Measurements from ENCODE around the gene LY6G5B.
"Not testable (repeated sequence)": the region's sequence is repeated elsewhere in the genome, so short reads cannot be mapped to it uniquely, and the experiment has no call there.

Gene LY6G5B

GRCh38 chr6:31691078-31691463 lies 21.3 kb downstream of the LY6G5B start:
- no peak for DNase-seq (ENCODE audit: low read depth in 2 of 2)

GRCh38 chr6:31691564-31692108 lies 21.9 kb downstream of the LY6G5B start:
- DNase-seq (ENCODE audit: low read depth in 2 of 2), result no peak

DNA sequence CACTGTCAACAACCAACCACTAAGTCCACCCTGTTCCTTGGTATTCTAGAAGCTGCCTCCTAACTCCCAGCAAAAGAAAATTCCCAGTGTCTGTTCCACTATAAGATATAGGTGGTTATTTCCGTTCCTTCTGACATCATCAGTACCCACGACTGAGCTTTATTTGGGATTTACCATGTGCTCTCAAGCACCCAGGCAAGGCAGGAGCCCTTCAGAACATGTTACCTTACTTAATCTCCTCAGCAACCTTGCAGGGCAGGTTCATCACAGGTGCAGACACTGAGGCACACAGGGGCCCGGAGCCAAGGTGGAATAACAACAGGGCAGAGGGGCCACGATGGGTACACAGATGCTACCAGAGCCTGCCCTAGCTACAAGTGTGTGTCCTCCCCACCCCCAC lies 22.6 kb downstream of the LY6G5B start:
- no peak for DNase-seq (ENCODE audit: low read depth in 2 of 2)

- no peak for DNase-seq (ENCODE audit: low read depth in 2 of 2)
These were observed 23.1 kb downstream of the LY6G5B start for GRCh38 chr6:31692886-31693285.

DNA sequence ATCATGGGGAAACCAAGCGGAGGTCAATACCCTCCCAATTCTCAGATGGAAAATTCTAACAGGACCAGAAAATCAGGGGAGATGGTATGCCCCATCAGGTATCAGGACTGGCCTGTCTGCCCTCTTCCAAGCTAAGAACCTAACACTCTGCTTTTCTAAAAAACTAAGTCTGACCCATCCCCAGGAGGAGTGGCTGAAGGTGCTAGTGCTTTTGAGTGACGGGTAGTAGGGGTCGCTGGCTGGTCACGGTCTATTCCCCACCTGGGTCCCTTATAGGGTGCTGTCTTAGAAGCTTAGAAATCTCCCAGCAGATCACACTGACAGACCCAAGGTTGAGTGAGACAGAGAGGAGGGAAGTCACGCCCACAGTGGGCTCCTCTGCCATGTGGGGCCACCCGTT lies 23.8 kb downstream of the LY6G5B start:
- DNase-seq (ENCODE audit: low read depth in 2 of 2), result no peak

DNA sequence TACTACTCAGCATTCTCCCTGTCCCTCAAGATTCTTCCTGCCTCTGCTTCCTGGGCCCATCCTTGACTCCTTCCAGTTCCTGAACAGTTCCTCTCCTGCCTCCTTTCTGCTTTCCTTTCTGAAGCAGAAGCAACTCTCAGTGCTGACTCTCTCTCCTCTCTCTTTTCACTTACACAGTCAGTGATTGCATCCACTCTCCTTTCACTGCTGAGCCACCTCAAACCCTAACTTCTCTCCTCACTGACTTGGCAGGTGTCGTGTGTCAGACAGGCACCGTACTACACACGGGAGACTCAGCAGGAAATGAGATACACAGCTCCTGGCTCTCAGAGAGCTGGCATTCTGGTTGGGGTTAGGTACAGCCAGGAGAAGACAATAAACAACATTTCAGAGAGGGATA lies 27.8 kb downstream of the LY6G5B start:
- no peak for DNase-seq (ENCODE audit: low read depth in 2 of 2)

DNA sequence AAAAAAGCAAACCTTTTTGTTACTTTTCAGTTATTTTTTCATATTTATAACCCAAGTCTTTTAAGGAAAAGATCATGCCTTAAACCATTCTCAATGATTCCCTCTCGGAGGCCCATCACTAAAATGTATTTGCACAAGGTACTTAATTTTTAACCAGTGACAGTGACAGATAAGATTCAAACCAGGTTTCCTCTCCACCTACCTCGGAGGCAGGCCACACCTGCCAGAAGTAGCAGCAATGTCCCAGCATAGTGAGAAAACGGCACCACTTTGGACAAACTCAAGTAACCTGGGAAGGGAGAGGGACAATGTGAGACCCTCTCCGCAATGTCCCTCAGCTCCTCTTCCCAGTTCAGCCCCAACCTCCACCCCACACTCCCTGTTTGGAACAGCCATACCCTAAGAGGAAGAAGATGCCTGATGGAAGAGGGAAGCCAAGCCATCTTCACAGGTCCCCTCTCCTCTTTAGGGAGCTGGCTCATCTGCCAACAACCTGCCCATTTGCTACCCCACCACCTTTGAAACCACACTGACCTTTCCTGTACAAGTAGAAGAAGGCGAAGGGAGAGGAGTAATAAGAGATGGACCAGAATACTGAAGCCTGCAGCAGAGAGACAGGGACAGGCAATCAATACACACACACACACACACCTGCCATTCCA lies 31.1 kb downstream of the LY6G5B start:
- no peak for DNase-seq (ENCODE audit: low read depth in 2 of 2)

- no peak for DNase-seq (ENCODE audit: low read depth in 2 of 2)
These were observed 32.1 kb downstream of the LY6G5B start for GRCh38 chr6:31701666-31702404.

- peak in 1 of 2 donors; percentile 27 for DNase-seq (ENCODE audit: low read depth in 2 of 2)
These were observed 32.6 kb downstream of the LY6G5B start for GRCh38 chr6:31702405-31702818.

GRCh38 chr6:31702819-31703716 lies 33.3 kb downstream of the LY6G5B start, which contains the start of gene ABHD16A:
Gene ABHD16A, minus strand, starts transcription at chr6:31703324. Its CDS starts 43 bp downstream, at chr6:31703281.
- peak; percentile 96 to 98 for DNase-seq (ENCODE audit: low read depth in 2 of 2)

- DNase-seq (ENCODE audit: low read depth in 2 of 2), result no peak
These were observed 36.2 kb downstream of the LY6G5B start for GRCh38 chr6:31705931-31706330.

DNA sequence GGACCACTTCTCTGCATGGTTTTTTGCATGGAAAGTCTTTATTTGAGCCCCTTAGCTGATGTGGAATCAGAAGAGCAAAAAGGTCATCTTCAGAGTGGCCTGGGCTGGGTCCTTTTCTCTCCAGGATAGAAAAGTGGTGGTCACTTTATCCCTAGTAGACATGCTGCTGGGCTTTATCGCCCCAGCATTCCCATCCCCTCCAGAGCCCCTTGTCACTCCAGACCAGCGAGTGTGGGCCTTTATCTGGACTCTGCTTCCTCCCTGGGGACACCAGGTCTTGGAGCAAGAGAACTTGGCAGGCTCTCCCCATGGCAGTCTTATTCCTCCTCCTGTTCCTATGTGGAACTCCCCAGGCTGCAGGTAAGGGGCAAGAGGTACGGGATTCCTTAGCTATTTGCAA lies 36.8 kb downstream of the LY6G5B start, which contains the start of gene LY6G6F:
Gene LY6G6F, plus strand, starts transcription at position 268 of the 400 bp plus-strand sequence. Its CDS starts 41 bp downstream, at position 309.
- DNase-seq (ENCODE audit: low read depth in 2 of 2), result no peak

DNA sequence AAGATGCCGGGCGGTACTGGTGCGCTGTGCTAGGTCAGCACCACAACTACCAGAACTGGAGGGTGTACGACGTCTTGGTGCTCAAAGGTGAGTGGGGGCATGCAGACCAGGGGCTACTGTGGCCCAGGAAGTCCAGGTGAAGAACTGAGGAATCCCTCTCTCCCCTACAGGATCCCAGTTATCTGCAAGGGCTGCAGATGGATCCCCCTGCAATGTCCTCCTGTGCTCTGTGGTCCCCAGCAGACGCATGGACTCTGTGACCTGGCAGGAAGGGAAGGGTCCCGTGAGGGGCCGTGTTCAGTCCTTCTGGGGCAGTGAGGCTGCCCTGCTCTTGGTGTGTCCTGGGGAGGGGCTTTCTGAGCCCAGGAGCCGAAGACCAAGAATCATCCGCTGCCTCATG lies 37.9 kb downstream of the LY6G5B start:
- DNase-seq (ENCODE audit: low read depth in 2 of 2), result no peak

DNA sequence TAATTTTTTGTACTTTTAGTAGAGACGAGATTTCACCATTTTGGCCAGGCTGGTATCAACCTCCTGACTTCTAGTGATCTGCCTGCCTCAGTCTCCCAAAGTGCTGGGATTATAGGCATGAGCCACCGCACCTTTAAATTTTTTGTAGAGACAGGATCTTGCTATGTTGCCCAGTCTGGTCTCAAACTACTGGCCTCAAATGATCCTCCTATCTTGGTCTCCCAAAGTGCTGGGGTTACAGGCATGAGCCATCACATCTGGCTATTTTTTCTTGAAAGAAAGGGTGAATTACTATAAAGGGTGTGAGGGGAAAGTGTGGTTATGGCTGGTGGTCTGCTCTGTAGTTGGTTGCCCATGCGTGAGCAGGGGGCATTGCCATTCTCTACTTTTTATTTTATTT lies 38.4 kb downstream of the LY6G5B start:
- DNase-seq (ENCODE audit: low read depth in 2 of 2), result no peak

DNA sequence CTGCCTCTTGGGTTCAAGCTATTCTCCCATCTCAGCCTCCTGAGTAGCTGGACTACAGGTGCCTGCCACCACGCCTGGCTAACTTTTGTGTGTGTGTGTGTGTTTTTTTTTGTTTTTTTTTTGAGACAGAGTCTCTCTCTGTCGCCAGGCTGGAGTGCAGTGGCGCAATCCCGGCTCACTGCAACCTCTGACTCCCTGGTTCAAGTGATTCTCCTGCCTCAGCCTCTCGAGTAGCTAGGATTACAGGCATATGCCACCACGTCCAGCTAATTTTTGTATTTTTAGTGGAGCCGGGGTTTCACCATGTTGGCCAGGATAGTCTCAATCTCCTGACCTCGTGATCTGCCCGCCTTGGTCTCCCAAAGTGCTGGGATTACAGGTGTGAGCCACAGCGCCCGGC lies 39.4 kb downstream of the LY6G5B start:
- DNase-seq (ENCODE audit: low read depth in 2 of 2), result not testable (repeated sequence)

DNA sequence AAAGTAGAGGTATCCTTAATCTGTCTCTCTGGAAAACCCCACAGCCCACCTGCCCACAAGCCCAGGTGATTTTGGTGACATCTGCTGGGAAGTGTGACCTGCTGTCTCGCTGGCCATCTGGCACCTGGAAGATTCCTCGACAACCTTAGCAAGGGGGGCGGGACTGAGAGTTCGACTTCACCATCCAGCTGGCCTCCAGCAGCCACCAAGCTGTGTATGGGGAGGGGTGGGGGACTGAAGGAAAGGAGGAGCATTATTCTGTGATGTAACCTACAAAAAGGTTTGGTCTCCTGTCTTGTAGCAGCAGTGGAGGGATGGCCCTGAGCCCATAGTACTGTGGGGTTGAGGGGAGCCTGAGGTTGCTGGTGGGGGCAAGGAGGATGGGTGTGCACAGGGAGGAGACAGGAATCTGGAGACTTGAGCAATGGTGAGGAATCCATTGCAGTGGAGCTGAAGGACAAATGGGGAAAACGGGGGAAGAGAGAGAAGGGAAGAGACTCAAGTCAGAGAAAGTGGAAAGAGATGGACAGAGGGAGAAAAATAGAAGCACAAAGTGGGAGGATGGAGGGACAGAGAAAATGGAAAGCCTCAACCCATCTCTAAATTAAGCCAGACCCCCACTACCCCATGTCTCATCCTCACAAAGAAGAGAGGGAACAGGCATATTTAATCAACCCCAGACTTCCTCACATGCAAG lies 40.9 kb downstream of the LY6G5B start:
- no peak for DNase-seq (ENCODE audit: low read depth in 2 of 2)

GRCh38 chr6:31711233-31711632 lies 41.5 kb downstream of the LY6G5B start:
- no peak for DNase-seq (ENCODE audit: low read depth in 2 of 2)

DNA sequence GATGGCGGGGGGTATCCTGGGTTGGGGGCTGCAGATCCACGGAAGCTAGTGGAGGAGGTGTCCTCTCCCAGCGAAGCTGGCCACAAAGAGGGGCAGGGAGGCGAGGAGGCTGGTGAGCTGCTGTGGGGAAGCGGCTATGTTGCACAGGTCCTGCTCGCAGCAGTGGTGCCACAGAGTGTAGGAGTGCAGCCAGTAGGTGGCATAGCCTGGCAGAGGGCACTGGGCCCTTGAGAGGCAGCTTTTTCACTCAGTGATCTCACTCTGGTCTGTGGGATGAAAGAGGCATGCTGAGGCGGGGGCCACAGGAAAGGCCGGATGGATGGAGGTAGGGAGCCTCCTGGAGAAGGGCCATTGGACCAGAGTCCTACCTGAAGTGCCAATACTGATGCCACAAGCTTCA lies 42.5 kb downstream of the LY6G5B start:
- no peak for DNase-seq (ENCODE audit: low read depth in 2 of 2)

- DNase-seq (ENCODE audit: low read depth in 2 of 2), result no peak
These were observed 43.7 kb downstream of the LY6G5B start for GRCh38 chr6:31713465-31713864.

GRCh38 chr6:31713991-31714684 lies 44.4 kb downstream of the LY6G5B start:
- no peak for DNase-seq (ENCODE audit: low read depth in 2 of 2)

All from stimulated activated CD4-positive, alpha-beta T cell treated with anti-CD3 and anti-CD28 coated beads, Interleukin-15, amount 100 ng/mL, for 48 hours (primary cell).